Brain microvascular endothelial cell (primary cell): ENCODE measurements around the gene NAV1.

Source experiments
- DNase-seq: peaks from one replicate; pipeline ENCODE4 v3.0.0-alpha.2; 2020
- H3K27ac ChIP-seq: fragments of 250-450 bp; sonication (Bioruptor Pico); 2 replicates; pipeline ENCODE4 v1.5.1; 2020; ENCODE audit warnings: mild to moderate bottlenecking, moderate library complexity
- H3K27me3 ChIP-seq: fragments of 250-450 bp; sonication (Bioruptor Pico); replicated peaks from 2 replicates; pipeline ENCODE4 v1.5.1; 2020; ENCODE audit warnings: mild to moderate bottlenecking
- H3K36me3 ChIP-seq: fragments of 250-450 bp; sonication (Bioruptor Pico); replicated peaks from 2 replicates; pipeline ENCODE4 v1.5.1; 2020; ENCODE audit warnings: mild to moderate bottlenecking
- H3K4me3 ChIP-seq: 2 replicates; pipeline ENCODE4 v1.5.1; 2011; ENCODE audit warnings: low read depth, mild to moderate bottlenecking, control low read depth, low read length, moderate library complexity
- in situ Hi-C: cut with HindIII; loops from 2 replicates; pipeline ENCODE4 v1.10.0; 2017; ENCODE audit warnings: low sequenced_read_pairs, low pct_ligation_motif_present
- TF ChIP-seq, protein P1 (sequence below): IDR thresholded peaks from 2 replicates; pipeline ENCODE4 v1.5.1; 2011; ENCODE audit warnings: low read depth, mild to moderate bottlenecking, moderate library complexity, low read length, control low read depth, inconsistent platforms; ENCODE audit errors: missing control alignments

The NAV1 gene

DNA sequence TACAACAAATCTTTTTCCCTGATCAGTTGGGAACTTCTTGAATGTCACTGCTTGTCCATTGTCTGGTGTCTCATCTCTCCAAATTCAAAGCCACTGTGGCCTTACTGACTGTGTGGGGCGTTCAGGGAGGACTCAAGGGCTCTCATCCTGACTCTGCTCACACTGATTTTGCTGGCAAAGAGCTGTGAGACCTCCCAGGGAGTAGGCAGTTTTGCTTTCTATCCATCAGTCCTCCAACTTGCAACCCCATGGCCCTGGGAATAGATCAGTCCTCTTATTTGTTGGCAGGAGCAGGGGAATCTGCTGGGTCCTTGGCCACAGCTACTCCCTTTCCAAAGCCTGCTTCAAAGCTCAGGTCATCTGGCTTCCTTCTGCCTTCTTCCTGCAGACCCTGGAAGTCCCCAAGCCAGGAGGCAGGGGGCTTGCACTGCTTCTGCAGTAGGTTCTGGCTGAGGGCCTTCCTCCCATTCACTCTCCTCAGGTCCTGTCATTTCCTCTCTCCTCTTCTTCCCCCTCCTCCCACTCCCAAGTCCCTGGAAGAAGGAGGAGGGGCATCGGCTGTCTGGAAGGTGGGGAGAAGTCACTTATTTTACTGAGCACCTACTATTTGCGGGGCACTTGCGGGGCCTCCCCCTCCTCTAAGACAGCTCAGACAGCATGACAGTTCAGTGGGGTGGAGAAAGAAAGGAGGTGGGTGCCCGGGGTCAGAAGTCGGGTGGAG lies 876 bp upstream of the NAV1 start:
- DNase-seq, result no peak
- Histone ChIP-seq H3K27me3 (no peaks in the 10 kb centered on the region), H3K4me3 (peak overlapping the region; percentile 87), H3K27ac (peak overlapping the region; percentile 49), H3K36me3 (no peaks in the 10 kb centered on the region)
- in situ Hi-C loops, result no loop called here
- TF ChIP-seq, protein P1, sequence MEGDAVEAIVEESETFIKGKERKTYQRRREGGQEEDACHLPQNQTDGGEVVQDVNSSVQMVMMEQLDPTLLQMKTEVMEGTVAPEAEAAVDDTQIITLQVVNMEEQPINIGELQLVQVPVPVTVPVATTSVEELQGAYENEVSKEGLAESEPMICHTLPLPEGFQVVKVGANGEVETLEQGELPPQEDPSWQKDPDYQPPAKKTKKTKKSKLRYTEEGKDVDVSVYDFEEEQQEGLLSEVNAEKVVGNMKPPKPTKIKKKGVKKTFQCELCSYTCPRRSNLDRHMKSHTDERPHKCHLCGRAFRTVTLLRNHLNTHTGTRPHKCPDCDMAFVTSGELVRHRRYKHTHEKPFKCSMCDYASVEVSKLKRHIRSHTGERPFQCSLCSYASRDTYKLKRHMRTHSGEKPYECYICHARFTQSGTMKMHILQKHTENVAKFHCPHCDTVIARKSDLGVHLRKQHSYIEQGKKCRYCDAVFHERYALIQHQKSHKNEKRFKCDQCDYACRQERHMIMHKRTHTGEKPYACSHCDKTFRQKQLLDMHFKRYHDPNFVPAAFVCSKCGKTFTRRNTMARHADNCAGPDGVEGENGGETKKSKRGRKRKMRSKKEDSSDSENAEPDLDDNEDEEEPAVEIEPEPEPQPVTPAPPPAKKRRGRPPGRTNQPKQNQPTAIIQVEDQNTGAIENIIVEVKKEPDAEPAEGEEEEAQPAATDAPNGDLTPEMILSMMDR, result no peak

DNA sequence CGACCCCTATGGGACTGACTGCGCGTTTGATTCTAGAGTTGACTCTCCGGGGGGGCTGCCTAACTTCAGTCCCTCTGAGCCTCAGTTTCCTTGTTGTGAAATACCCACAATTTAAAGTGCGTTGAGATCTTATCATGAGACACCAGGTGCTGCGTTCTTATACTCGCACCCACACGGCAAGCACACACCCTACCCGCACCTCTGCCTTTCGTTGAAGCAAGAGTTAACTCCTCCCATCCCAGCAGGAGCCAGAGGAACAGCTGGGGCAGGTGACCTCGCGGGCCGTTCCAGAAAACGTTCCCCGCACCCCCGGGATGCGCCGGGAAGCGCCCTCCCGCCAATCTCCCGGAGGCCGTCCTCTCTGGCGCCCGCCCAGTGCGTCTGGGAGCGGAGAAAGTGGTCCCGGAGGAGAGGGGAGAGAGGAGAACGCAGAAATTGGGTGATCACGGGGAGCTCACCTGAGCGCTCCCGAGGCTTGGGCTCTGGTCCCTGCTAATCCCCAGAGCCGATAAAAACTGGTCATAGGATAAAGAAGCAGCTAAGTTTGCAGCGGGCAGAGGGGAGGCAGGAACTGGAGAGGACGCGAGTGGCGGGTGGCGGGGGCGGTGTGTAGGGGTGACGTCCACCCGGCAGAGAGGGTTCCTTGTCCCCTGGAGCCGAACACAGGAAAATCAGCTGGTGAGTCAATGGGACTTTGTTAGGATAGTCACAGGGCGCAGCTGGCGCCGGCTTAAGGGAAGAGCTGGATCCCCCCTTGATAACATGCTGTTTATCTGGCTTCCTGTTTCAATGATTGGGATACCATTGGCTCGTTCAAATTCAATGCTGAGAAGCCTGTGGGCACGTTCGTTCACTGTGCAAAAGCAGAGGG lies 869 bp downstream of the NAV1 start:
- Histone ChIP-seq H3K36me3 (no peaks in the 10 kb centered on the region), H3K4me3 (peak overlapping the region; percentile 87), H3K27me3 (no peaks in the 10 kb centered on the region), H3K27ac (peak overlapping the region; percentile 49)
- TF ChIP-seq, protein P1, result no peak
- peak; percentile 59 for DNase-seq
- in situ Hi-C loops, result no loop called here

DNA sequence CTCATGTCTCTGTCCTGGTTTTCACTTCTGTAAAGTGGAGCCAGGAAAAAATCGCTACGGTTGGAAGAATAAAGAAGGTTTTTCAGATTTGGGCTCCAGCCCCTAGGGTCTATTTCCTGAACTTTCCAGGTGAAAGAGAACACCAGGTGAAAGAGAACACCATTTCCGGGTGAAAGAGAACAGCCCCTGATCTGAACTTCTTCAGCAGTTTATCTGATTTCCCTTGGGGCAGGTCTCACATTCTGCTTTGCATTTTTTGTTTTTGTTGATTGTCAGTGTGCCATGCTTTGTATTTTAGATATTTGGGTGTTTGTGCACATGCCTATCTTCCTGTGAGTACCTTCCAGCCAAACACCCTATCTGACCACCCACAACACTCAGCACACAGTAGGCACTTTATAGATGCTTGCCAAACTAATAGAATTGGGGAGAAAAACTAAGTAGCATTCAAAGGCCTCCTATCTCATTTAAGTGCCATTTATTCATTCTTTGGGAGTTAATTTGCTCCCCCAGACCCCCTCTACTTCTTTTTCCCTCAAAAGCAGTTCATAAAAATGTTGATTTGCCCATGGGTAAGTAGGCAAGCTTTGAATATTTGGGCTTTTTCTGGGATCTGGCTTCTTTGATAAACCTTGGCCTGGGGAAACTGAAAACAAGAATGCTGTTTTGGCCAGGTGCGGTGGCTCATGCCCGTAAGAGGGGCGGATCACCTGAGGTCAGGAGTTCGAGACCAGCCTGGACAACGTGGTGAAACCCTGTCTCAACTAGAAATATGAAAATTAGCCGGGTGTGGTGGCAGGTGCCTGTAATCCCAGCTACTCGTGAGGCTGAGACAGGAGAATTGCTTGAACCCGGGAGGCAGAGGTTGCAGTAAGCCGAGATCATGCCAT lies 2.2 kb downstream of the NAV1 start:
- peak overlapping the region; percentile 88 for H3K27ac ChIP-seq

DNA sequence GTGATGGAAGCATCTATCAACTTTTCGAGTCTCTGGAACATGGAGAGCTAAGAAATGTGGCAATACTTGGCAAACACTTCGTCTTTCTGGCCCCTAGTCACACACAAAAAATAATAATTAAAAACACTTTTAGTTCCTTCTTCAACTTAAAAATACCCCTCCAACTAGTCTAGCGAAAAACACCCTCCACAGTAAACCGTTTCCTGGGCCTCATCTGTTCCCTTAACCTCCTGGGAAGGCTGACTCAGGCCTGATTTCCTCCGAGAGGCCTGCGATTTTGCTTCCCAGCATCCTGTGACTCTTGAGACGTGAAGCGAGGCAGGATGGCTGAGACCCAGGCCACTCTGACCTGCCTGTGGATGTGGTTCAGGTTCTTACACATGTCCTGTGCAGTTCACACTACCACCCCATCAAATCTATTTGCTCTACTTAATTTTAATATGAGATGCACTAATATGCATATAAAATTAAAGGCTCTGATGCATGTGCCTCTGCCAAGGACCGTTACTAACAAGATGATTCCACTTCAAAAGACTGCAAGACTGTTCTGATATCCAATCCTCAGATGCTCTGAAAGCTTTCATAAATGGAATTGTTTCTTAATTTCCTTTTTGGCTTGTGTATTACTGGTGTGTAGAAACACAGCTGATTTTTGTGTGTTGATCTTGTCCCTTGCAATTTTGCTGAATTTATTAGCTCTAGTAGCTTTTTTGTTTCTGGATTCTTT lies 3.5 kb downstream of the NAV1 start:
- in situ Hi-C loops, result no loop called here
- Histone ChIP-seq H3K36me3 (no peaks in the 10 kb centered on the region), H3K27ac (peak overlapping the region; percentile 88), H3K27me3 (no peaks in the 10 kb centered on the region), H3K4me3 (peak overlapping the region; percentile 0)
- TF ChIP-seq, protein P1, result no peak
- DNase-seq, result peak; percentile 75

More for the DNA sequence above, 2.2 kb downstream of the NAV1 start:
- H3K27me3 ChIP-seq, result no peaks in the 10 kb centered on the region
- H3K4me3 ChIP-seq, result peak overlapping the region; percentile 87
- TF ChIP-seq, protein P1, result no peak
- in situ Hi-C loops, result no loop called here
- no peak for DNase-seq
- no peaks in the 10 kb centered on the region for H3K36me3 ChIP-seq
